ENCODE data around the gene THAP6. TPM values are rescaled to one million over a fixed set of nuclear protein-coding genes. Genes with fewer than 3 reads are reported as not detected.

THAP6 gene
- total RNA-seq, 1 donor from 2014 or later = 32.8 TPM

DNA sequence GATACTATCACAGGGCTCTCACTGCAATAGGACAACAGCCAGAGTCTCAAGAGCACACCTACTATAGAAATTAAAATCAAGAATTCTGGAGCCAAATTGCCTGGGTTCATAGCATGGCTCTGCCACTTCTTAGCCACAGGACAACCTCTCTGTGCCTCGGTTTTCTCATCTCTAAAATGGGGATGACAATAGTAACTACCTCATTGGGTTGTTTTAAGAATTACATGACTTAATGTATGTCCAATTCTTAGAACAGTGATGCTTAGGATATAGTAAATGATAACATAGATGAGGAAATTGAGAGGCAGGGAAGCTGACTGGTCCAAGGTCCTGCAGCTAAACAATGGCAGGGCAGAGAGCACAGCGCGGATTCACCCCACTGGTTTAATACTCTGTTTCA is 30.6 kb downstream of the THAP6 start:
- Mint-ChIP-seq H3K9me3 (no peaks in the 10 kb centered on the region), H3K27me3 (ENCODE audit: low read depth) (no peaks in the 10 kb centered on the region), H3K4me1 (peaks cover 16% of the 10 kb centered on the region)

DNA sequence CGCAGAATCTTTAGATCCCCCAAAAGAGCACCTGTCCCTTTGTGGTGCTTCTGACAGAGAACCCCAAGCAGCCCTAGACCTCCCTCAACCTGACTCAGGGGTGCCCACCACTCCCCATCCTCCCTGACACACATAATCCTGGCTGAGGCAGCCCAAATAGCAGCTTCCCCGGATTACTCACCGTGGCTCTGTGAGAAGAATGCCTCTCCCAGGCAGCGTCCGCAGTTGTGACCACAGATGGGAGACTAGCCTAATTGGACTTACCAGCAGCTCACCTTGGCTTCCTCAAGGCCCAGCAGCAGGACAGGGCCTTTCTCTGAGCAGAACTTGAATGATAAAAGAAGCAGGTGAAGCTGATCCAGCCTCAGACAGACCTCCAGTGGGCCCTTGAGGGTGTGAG is 31.3 kb downstream of the THAP6 start:
- Mint-ChIP-seq H3K9me3 (no peaks in the 10 kb centered on the region), H3K4me1 (peaks cover 16% of the 10 kb centered on the region), H3K27me3 (ENCODE audit: low read depth) (no peaks in the 10 kb centered on the region), H3K36me3 (peaks cover 8% of the 10 kb centered on the region), H3K27ac (no peak overlapping the region), H3K4me3 (no peak overlapping the region)
- DNase-seq (ENCODE audit: low spot score in 2 of 2, unreplicated experiment in 2 of 2) = no peak
- TF ChIP-seq, protein P1, sequence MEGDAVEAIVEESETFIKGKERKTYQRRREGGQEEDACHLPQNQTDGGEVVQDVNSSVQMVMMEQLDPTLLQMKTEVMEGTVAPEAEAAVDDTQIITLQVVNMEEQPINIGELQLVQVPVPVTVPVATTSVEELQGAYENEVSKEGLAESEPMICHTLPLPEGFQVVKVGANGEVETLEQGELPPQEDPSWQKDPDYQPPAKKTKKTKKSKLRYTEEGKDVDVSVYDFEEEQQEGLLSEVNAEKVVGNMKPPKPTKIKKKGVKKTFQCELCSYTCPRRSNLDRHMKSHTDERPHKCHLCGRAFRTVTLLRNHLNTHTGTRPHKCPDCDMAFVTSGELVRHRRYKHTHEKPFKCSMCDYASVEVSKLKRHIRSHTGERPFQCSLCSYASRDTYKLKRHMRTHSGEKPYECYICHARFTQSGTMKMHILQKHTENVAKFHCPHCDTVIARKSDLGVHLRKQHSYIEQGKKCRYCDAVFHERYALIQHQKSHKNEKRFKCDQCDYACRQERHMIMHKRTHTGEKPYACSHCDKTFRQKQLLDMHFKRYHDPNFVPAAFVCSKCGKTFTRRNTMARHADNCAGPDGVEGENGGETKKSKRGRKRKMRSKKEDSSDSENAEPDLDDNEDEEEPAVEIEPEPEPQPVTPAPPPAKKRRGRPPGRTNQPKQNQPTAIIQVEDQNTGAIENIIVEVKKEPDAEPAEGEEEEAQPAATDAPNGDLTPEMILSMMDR (IDR thresholded peaks at IDR 0.05; ENCODE audit: unreplicated experiment) = no peak

More for the DNA sequence above, 30.6 kb downstream of the THAP6 start:
- Mint-ChIP-seq H3K36me3 (peaks cover 8% of the 10 kb centered on the region), H3K27ac (no peak overlapping the region), H3K4me3 (no peak overlapping the region)
- no peak for DNase-seq (ENCODE audit: low spot score in 2 of 2, unreplicated experiment in 2 of 2)
- TF ChIP-seq, protein P1 (IDR thresholded peaks at IDR 0.05; ENCODE audit: unreplicated experiment) = no peak

DNA sequence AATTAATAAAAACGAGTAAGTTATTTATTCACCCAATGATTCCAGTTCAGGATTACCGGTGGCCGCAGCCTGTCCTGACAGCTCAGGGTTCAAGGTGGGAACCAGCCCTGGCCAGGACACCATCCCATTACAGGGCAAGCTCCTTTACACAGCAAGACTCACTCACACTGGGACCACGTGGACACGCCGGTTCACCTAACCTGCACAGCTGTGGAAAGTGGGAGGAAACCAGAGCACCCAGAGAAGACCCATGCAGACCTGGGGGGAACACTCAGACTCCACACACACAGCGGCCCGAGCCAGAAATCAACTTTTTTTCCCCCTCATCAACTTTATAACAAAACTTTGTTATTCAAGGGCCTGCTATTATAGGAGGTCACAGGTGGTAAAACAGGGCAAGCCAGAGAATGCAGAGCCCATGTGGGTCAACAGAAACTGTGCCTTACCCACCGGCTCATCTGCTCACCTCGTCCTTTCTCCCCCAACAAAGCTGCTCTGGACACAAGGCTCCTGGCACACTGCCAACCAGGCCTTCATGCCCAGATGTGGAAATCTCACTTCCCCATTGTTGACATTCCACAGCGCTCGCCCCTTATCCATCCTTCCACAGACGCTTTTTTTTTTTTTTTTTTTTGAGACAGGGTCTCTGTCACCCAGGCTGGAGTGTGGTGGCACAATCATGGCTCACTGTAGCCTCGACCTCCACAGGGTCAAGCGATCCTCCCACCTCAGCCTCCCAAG is 33.5 kb downstream of the THAP6 start:
- TF ChIP-seq, protein P1 (IDR thresholded peaks at IDR 0.05; ENCODE audit: unreplicated experiment) = no peak
- Mint-ChIP-seq H3K9me3 (no peaks in the 10 kb centered on the region), H3K4me1 (peaks cover 16% of the 10 kb centered on the region), H3K4me3 (no peak overlapping the region), H3K36me3 (peaks cover 8% of the 10 kb centered on the region), H3K27me3 (ENCODE audit: low read depth) (no peaks in the 10 kb centered on the region), H3K27ac (peak overlapping the region; percentile 44)
- peak; percentile 60 to 72 for DNase-seq (ENCODE audit: low spot score in 2 of 2, unreplicated experiment in 2 of 2)

DNA sequence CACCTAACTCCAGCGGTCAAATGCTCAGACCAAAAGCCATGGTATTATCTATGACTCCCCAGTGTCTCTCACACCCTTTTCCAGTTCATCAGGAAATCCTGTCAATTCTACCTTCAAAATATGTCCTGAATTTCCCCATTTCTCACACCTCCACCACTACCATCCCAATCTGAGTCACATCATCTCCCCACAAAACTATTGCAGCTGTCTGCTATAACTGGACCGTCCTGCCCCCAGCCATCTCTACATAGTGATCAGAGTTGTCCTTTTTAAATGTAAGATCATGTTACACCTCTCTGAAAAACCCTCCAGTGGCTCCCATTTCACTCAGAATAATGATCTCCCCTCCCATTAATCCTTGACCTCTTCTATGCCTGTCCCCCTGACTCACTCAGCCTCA is 34.7 kb downstream of the THAP6 start:
- DNase-seq (ENCODE audit: low spot score in 2 of 2, unreplicated experiment in 2 of 2) = no peak
- H3K27me3 Mint-ChIP-seq (ENCODE audit: low read depth) = no peaks in the 10 kb centered on the region
- H3K36me3 Mint-ChIP-seq = peaks cover 4% of the 10 kb centered on the region
- H3K4me1 Mint-ChIP-seq = peaks cover 16% of the 10 kb centered on the region
- no peaks in the 10 kb centered on the region for H3K9me3 Mint-ChIP-seq
- no peak overlapping the region for H3K4me3 Mint-ChIP-seq
- peak overlapping the region; percentile 39 for H3K27ac Mint-ChIP-seq
- TF ChIP-seq, protein P1 (IDR thresholded peaks at IDR 0.05; ENCODE audit: unreplicated experiment) = no peak

DNA sequence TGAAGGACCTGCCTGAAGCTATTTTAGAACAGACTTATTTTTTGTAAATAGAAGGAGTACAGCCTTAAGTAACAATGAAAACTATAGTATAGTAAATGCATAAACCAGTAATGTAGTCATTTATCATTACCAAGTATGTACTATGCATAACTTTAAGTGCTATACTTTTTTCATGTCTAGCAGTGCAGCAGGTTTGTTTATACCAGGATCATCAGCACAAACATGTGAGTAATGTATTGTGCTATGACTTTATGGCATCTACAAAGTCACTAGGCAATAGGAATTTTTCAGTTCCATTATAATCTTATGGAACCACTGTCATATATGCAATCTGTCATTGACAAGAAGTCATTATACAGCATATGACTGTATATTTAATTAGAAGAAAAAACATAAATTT is 38.2 kb downstream of the THAP6 start:
- H3K4me3 Mint-ChIP-seq = no peak overlapping the region
- H3K36me3 Mint-ChIP-seq = no peaks in the 10 kb centered on the region
- H3K27me3 Mint-ChIP-seq (ENCODE audit: low read depth) = peaks cover 1% of the 10 kb centered on the region
- TF ChIP-seq, protein P1 (IDR thresholded peaks at IDR 0.05; ENCODE audit: unreplicated experiment) = no peak
- H3K27ac Mint-ChIP-seq = no peak overlapping the region
- peaks cover 31% of the 10 kb centered on the region for H3K4me1 Mint-ChIP-seq
- no peaks in the 10 kb centered on the region for H3K9me3 Mint-ChIP-seq
- DNase-seq (ENCODE audit: low spot score in 2 of 2, unreplicated experiment in 2 of 2) = no peak
